SKM-1 (cell line): ENCODE results near the gene BRF1.
"Not testable (repeated sequence)": the region's sequence is repeated elsewhere in the genome, so short reads cannot be mapped to it uniquely, and the experiment has no call there.

Source experiments
- DNase-seq: peaks from one replicate; lab custom pipeline; 2025; ENCODE audit not compliant: unreplicated experiment; lab: John Stamatoyannopoulos, UW

BRF1 gene

GRCh38 chr14:105316577-105316941 lies 15.8 kb upstream of the BRF1 start:
- DNase-seq = no peak

- no peak for DNase-seq
Observed at GRCh38 chr14:105315941-105316576, 15.3 kb upstream of the BRF1 start.

GRCh38 chr14:105315211-105315721 lies 14.5 kb upstream of the BRF1 start:
- DNase-seq = no peak

- DNase-seq = no peak
Observed at GRCh38 chr14:105314287-105315200, 13.7 kb upstream of the BRF1 start, which contains the start of gene PACS2. Gene PACS2, plus strand, starts transcription at chr14:105314748. Its CDS starts 171 bp downstream, at chr14:105314919.

- no peak for DNase-seq
Observed at GRCh38 chr14:105313381-105314286, 12.8 kb upstream of the BRF1 start.

- no peak for DNase-seq
Observed at GRCh38 chr14:105312973-105313372, 12.2 kb upstream of the BRF1 start.

GRCh38 chr14:105311838-105312237 lies 11.0 kb upstream of the BRF1 start:
- no peak for DNase-seq

GRCh38 chr14:105309371-105309770 lies 8.6 kb upstream of the BRF1 start:
- DNase-seq = no peak

- no peak for DNase-seq
Observed at GRCh38 chr14:105307052-105307727, 6.4 kb upstream of the BRF1 start.

GRCh38 chr14:105305791-105306190 lies 5.0 kb upstream of the BRF1 start:
- no peak for DNase-seq

GRCh38 chr14:105305345-105305744 lies 4.5 kb upstream of the BRF1 start:
- no peak for DNase-seq

- no peak for DNase-seq
Observed at GRCh38 chr14:105304565-105304964, 3.8 kb upstream of the BRF1 start.

- no peak for DNase-seq
Observed at GRCh38 chr14:105303949-105304348, 3.1 kb upstream of the BRF1 start.

- not testable (repeated sequence) for DNase-seq
Observed at GRCh38 chr14:105301915-105302249, 1.1 kb upstream of the BRF1 start.

GRCh38 chr14:105301103-105301914 lies 508 bp upstream of the BRF1 start:
- DNase-seq = peak; percentile 69

GRCh38 chr14:105299654-105300541 lies 903 bp downstream of the BRF1 start:
- no peak for DNase-seq

- DNase-seq = not testable (repeated sequence)
Observed at GRCh38 chr14:105297311-105297710, 3.5 kb downstream of the BRF1 start.

- no peak for DNase-seq
Observed at GRCh38 chr14:105294142-105294597, 6.6 kb downstream of the BRF1 start.
